SW 1271 (cell line): Measurements from ENCODE around the gene SGCD.

ENCODE experiments used
- DNase-seq, 2 experiments: peaks; one replicate each; lab custom pipeline; 2025; lab: John Stamatoyannopoulos, UW

SGCD gene

GRCh38 chr5:156459812-156460385 is 132.9 kb downstream of the SGCD start:
- no peak for DNase-seq

GRCh38 chr5:156460471-156460870 is 133.5 kb downstream of the SGCD start:
- no peak for DNase-seq

GRCh38 chr5:156466871-156467270 is 139.9 kb downstream of the SGCD start:
- no peak for DNase-seq

- DNase-seq: no peak
These were observed 142.7 kb downstream of the SGCD start for GRCh38 chr5:156469636-156470035.

- no peak for DNase-seq
These were observed 144.9 kb downstream of the SGCD start for GRCh38 chr5:156471893-156472292.

- no peak for DNase-seq
These were observed 146.4 kb downstream of the SGCD start for GRCh38 chr5:156473269-156473908.

GRCh38 chr5:156474251-156474650 is 147.3 kb downstream of the SGCD start:
- no peak for DNase-seq

GRCh38 chr5:156475182-156476157 is 148.5 kb downstream of the SGCD start:
- no peak for DNase-seq

- DNase-seq: no peak
These were observed 149.2 kb downstream of the SGCD start for GRCh38 chr5:156476158-156476551.

GRCh38 chr5:156476678-156477077 is 149.7 kb downstream of the SGCD start:
- DNase-seq: no peak

- DNase-seq: no peak
These were observed 150.2 kb downstream of the SGCD start for GRCh38 chr5:156477196-156477595.

- no peak for DNase-seq
These were observed 152.9 kb downstream of the SGCD start for GRCh38 chr5:156479849-156480248.

GRCh38 chr5:156481741-156482140 is 154.8 kb downstream of the SGCD start:
- no peak for DNase-seq

GRCh38 chr5:156482818-156483217 is 155.9 kb downstream of the SGCD start:
- DNase-seq: no peak

GRCh38 chr5:156486394-156487238 is 159.7 kb downstream of the SGCD start:
- DNase-seq: no peak

GRCh38 chr5:156491766-156492165 is 164.8 kb downstream of the SGCD start:
- DNase-seq: no peak

- DNase-seq: no peak
These were observed 169.3 kb downstream of the SGCD start for GRCh38 chr5:156496291-156496690.

- DNase-seq: no peak
These were observed 170.8 kb downstream of the SGCD start for GRCh38 chr5:156497804-156498208.

GRCh38 chr5:156498226-156498980 is 171.4 kb downstream of the SGCD start:
- DNase-seq: no peak

- DNase-seq: no peak
These were observed 173.8 kb downstream of the SGCD start for GRCh38 chr5:156500755-156501154.

GRCh38 chr5:156505101-156505500 is 178.1 kb downstream of the SGCD start:
- DNase-seq: no peak
